Astrocyte of the spinal cord (primary cell): ENCODE measurements around the gene SLC22A2.

Experiments
- DNase-seq: peaks from one replicate; pipeline ENCODE4 v3.0.0; 2011; ENCODE audit warnings: low read depth, low spot score
- H3K4me3 ChIP-seq: 2 replicates; pipeline ENCODE4 v1.5.1; 2011; ENCODE audit warnings: low read depth, mild to moderate bottlenecking, low read length, moderate library complexity
- CTCF ChIP-seq: IDR thresholded peaks from 2 replicates; pipeline ENCODE4 v1.5.1; 2012; ENCODE audit warnings: low read depth, mild to moderate bottlenecking, low read length, inconsistent platforms
- in situ Hi-C: cut with HindIII; loops from 2 replicates; pipeline ENCODE4 v1.10.0; 2017; ENCODE audit warnings: low sequenced_read_pairs

The SLC22A2 gene

GRCh38 chr6:160267102-160267501 is 8.5 kb upstream of the SLC22A2 start:
- in situ Hi-C loops: no loop called here
- no peak for TF ChIP-seq CTCF
- no peak for DNase-seq
- H3K4me3 ChIP-seq: no peak overlapping the region

- no peak for DNase-seq
- in situ Hi-C loops: no loop called here
- TF ChIP-seq CTCF: no peak
- no peak overlapping the region for H3K4me3 ChIP-seq
Observed at GRCh38 chr6:160265869-160266476, 7.4 kb upstream of the SLC22A2 start.

- in situ Hi-C loops: no loop called here
- TF ChIP-seq CTCF: no peak
- no peak for DNase-seq
Observed at GRCh38 chr6:160264061-160264612, 5.5 kb upstream of the SLC22A2 start.

GRCh38 chr6:160263196-160263939 is 4.7 kb upstream of the SLC22A2 start:
- DNase-seq: no peak
- H3K4me3 ChIP-seq: no peak overlapping the region
- in situ Hi-C loops: no loop called here
- no peak for TF ChIP-seq CTCF

More at GRCh38 chr6:160264061-160264612, 5.5 kb upstream of the SLC22A2 start:
- no peak overlapping the region for H3K4me3 ChIP-seq

- in situ Hi-C loops: no loop called here
- no peak for DNase-seq
- TF ChIP-seq CTCF: no peak
- no peak overlapping the region for H3K4me3 ChIP-seq
Observed at GRCh38 chr6:160261991-160262680, 3.5 kb upstream of the SLC22A2 start.

GRCh38 chr6:160260803-160261450 is 2.3 kb upstream of the SLC22A2 start:
- in situ Hi-C loops: no loop called here

More at GRCh38 chr6:160260803-160261450, 2.3 kb upstream of the SLC22A2 start:
- no peak overlapping the region for H3K4me3 ChIP-seq
- no peak for TF ChIP-seq CTCF
- DNase-seq: no peak
